ENCODE data around the gene ZFYVE21. TPM values are rescaled to one million over a fixed set of nuclear protein-coding genes. Genes with fewer than 3 reads are reported as not detected.

Gene ZFYVE21
- total RNA-seq, 4 donors from 2014 or later = 69.5 to 134 (median 89.3) TPM

DNA sequence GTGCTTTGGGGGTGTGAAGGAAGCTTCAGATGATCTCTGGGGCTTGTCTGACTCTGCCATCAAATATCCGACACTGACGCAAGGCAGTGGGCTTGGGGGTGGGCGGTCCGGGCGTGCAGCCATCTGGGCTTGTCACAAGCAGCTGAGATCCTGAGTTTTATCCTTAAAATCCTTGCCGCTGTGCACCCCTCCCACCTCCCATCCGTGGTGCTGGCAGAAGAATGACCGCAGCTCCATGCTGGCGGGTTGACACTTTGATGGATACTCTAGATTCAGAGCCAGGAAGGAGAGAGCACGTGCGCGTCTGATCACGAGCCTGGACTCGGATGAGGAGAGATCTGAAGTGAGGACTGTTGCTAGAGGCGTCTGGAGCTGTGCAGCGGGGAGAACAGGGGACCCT, 3.0 kb downstream of the ZFYVE21 start:
- DNase-seq = no peak
- H3K27me3 ChIP-seq = no peaks in the 10 kb centered on the region
- peaks cover 0 to 27% (median 0%) of the 10 kb centered on the region in 3 donors for H3K36me3 ChIP-seq
- peak overlapping the region in 1 of 4 donors; percentile 31 for H3K4me3 ChIP-seq
- TF ChIP-seq POLR2A (IDR thresholded peaks at IDR 0.05) = no peak
- intact Hi-C loops (cut with DNase I) = no loop called here
- WGBS, 2 donors = 17% methylated on average over 10 of the region's 16 CpGs; no CpG with 5 or more reads in 1 of the 2 donors
- H3K4me1 ChIP-seq = peaks cover 40 to 91% (median 69%) of the 10 kb centered on the region in 3 donors
- peak overlapping the region in 3 of 4 donors; percentile 30 to 57 (median 40) for H3K27ac ChIP-seq
- H3K9me3 ChIP-seq = no peaks in the 10 kb centered on the region

DNA sequence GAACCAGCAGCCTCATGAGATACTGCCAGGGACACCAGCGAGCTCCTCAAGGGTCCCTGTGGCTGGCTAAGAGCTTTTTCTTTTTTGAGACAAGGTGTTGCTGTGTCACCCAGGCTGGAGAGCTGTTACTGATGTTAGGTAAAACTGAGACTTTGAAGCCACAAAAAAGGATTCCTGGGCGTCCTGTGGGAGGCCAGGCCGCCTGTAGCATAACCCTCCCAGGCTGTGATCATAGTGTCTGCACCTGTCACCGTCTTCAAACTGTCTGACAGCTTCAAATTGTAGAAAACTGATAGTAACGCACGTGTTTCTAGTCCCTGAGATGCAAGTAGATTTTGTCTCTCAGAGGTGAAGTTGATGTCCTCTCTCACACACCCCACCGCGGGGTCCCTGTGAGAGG, 4.1 kb downstream of the ZFYVE21 start:
- TF ChIP-seq, protein P1, sequence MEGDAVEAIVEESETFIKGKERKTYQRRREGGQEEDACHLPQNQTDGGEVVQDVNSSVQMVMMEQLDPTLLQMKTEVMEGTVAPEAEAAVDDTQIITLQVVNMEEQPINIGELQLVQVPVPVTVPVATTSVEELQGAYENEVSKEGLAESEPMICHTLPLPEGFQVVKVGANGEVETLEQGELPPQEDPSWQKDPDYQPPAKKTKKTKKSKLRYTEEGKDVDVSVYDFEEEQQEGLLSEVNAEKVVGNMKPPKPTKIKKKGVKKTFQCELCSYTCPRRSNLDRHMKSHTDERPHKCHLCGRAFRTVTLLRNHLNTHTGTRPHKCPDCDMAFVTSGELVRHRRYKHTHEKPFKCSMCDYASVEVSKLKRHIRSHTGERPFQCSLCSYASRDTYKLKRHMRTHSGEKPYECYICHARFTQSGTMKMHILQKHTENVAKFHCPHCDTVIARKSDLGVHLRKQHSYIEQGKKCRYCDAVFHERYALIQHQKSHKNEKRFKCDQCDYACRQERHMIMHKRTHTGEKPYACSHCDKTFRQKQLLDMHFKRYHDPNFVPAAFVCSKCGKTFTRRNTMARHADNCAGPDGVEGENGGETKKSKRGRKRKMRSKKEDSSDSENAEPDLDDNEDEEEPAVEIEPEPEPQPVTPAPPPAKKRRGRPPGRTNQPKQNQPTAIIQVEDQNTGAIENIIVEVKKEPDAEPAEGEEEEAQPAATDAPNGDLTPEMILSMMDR (IDR thresholded peaks at IDR 0.05) = no peak
- no peak for TF ChIP-seq POLR2A (IDR thresholded peaks at IDR 0.05)
- Histone ChIP-seq H3K4me1 (peaks cover 45 to 91% (median 67%) of the 10 kb centered on the region in 3 donors), H3K4me3 (no peak overlapping the region), H3K36me3 (peaks cover 0 to 30% (median 1%) of the 10 kb centered on the region in 3 donors), H3K27ac (peak overlapping the region in 3 of 4 donors; percentile 4 to 40 (median 11)), H3K27me3 (no peaks in the 10 kb centered on the region), H3K9me3 (no peaks in the 10 kb centered on the region)
- WGBS, 2 donors = 81 to 83% methylated on average over 5 to 7 of the region's 8 CpGs
- intact Hi-C loops (cut with DNase I) = no loop called here
- DNase-seq = no peak

DNA sequence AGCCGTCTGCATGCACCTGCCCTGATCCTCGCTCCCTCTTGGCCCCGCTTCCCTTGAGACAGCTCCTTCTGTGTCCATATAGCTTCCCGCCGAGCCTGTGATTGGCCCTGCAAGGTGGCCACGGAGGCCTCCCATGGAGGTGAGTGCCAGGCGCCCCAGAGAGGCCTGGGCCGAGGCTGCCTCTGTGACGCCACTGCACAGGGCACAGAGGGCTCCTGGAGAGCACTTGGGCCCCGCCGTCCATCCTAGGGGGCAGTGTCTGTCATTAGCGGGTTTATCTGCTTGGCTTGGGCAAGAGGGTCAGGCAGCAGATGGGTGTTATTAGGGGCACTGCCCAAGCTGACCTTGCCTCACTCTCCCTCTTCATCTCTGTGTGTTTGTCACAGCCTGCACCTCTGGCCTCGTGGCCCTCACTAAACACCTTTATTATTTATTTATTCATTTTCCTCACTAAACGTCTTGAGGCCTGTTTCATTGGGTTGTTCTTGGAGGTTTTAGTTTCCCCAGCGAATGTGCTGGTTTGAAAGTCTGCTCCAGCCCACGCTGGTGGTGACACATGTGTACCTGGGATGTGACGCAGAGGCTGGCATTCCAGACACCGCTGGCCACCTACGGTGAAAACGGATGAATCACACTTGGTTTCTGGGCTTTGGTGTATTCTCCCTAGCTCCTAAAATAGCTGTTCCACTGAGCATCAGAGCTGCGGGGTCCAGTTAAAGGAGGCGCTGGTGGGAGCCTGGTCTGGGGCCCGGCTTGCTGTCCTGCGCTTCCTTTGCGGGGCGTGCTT, 5.9 kb downstream of the ZFYVE21 start:
- no peaks in the 10 kb centered on the region for H3K27me3 ChIP-seq
- no peaks in the 10 kb centered on the region for H3K9me3 ChIP-seq
- peaks cover 0 to 45% (median 6%) of the 10 kb centered on the region in 3 donors for H3K36me3 ChIP-seq
- no peak overlapping the region for H3K4me3 ChIP-seq
- intact Hi-C loops (cut with DNase I) = no loop called here
- H3K27ac ChIP-seq = peak overlapping the region in 3 of 4 donors; percentile 35 to 82 (median 77)
- H3K4me1 ChIP-seq = peaks cover 42 to 100% (median 72%) of the 10 kb centered on the region in 3 donors
- DNase-seq = no peak
- WGBS, 2 donors = 61 to 75% methylated on average over 14 to 18 of the region's 26 CpGs
- TF ChIP-seq POLR2A (IDR thresholded peaks at IDR 0.05) = no peak
- TF ChIP-seq, protein P1 (IDR thresholded peaks at IDR 0.05) = no peak

DNA sequence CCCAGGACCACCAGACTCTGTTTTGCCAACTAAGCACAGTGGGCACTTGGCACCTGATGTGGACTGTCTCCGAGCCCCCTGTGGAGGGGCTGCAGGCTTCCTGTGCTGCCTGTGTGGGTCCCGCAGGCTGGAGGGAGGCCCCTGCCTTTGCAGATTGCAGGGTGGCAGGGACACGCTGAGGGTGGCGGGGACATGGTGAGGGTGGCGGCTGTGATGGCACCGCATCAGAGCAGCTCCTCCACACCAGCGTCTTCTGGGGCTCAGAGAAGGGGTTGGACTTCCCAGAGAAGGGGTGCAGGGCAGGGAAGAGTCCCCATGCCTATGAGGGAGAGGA, 8.1 kb downstream of the ZFYVE21 start:
- Histone ChIP-seq H3K9me3 (no peaks in the 10 kb centered on the region), H3K4me3 (peak overlapping the region in 1 of 4 donors; percentile 7)
- TF ChIP-seq, protein P1 (IDR thresholded peaks at IDR 0.05) = no peak
- TF ChIP-seq POLR2A (IDR thresholded peaks at IDR 0.05) = no peak

DNA sequence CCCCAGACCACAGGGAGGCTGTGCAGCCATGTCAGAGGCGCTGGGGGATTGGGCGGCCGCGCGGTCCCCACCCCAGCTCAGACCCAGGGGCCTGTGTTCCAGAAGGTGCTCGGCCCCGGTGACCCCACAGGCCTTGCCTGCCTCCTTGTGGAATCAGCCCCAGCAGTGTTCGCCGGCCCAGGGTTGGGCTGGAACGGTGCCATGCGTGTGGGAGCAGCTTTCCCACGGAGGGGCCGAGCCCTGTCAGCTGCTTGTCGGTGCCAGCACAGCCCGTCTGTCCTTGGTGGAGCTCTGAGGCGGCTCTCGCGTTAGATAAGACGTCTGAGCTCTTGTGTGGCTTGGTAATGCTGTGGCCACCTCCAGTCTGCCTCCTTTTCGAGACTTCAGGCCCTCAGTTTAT, 8.5 kb downstream of the ZFYVE21 start:
- Histone ChIP-seq H3K4me1 (peaks cover 28 to 98% (median 54%) of the 10 kb centered on the region in 3 donors), H3K36me3 (peaks cover 6 to 60% (median 7%) of the 10 kb centered on the region in 3 donors), H3K4me3 (peak overlapping the region in 1 of 4 donors; percentile 7), H3K27me3 (no peaks in the 10 kb centered on the region), H3K9me3 (no peaks in the 10 kb centered on the region), H3K27ac (peak overlapping the region; percentile 55 to 82 (median 78))
- intact Hi-C loops (cut with DNase I) = no loop called here
- WGBS, 2 donors = 34 to 40% methylated on average over 7 of the region's 20 CpGs
- TF ChIP-seq, protein P1 (IDR thresholded peaks at IDR 0.05) = no peak
- TF ChIP-seq POLR2A (IDR thresholded peaks at IDR 0.05) = no peak
- DNase-seq = no peak

More for the DNA sequence above, 8.1 kb downstream of the ZFYVE21 start:
- peaks cover 6 to 56% (median 7%) of the 10 kb centered on the region in 3 donors for H3K36me3 ChIP-seq
- DNase-seq = no peak
- peak overlapping the region; percentile 55 to 82 (median 78) for H3K27ac ChIP-seq
- intact Hi-C loops (cut with DNase I) = no loop called here
- H3K27me3 ChIP-seq = no peaks in the 10 kb centered on the region
- no CpG with 5 or more reads among the region's 7 CpGs for WGBS, 2 donors
- H3K4me1 ChIP-seq = peaks cover 30 to 98% (median 54%) of the 10 kb centered on the region in 3 donors
